ENCODE data around the gene ZNF580. TPM values are rescaled to one million over a fixed set of nuclear protein-coding genes. Genes with fewer than 3 reads are reported as not detected.

ZNF580 gene
- total and polyA plus RNA-seq, 9 of the 15 experiments (the other 6 are each of a cell fraction or from before 2014, with no cell fraction given) = 2.3 to 47.4 (median 6.0) TPM

GRCh38 chr19:55653651-55654322 lies 13.0 kb downstream of the ZNF580 start (continued):
- peak; percentile 87 for TF ChIP-seq MYC (IDR thresholded peaks at IDR 0.05; ENCODE audit: low read depth, low read length)
- TF ChIP-seq MYC (CRISPR knock-in tag; IDR thresholded peaks at IDR 0.05; ENCODE audit: borderline replicate concordance, low read depth) = peak; percentile 35; the same call in 1 of the 2 replicates
- no peak for TF ChIP-seq PRMT5 (CRISPR knock-in tag; IDR thresholded peaks at IDR 0.05)
- TF ChIP-seq, protein P1, sequence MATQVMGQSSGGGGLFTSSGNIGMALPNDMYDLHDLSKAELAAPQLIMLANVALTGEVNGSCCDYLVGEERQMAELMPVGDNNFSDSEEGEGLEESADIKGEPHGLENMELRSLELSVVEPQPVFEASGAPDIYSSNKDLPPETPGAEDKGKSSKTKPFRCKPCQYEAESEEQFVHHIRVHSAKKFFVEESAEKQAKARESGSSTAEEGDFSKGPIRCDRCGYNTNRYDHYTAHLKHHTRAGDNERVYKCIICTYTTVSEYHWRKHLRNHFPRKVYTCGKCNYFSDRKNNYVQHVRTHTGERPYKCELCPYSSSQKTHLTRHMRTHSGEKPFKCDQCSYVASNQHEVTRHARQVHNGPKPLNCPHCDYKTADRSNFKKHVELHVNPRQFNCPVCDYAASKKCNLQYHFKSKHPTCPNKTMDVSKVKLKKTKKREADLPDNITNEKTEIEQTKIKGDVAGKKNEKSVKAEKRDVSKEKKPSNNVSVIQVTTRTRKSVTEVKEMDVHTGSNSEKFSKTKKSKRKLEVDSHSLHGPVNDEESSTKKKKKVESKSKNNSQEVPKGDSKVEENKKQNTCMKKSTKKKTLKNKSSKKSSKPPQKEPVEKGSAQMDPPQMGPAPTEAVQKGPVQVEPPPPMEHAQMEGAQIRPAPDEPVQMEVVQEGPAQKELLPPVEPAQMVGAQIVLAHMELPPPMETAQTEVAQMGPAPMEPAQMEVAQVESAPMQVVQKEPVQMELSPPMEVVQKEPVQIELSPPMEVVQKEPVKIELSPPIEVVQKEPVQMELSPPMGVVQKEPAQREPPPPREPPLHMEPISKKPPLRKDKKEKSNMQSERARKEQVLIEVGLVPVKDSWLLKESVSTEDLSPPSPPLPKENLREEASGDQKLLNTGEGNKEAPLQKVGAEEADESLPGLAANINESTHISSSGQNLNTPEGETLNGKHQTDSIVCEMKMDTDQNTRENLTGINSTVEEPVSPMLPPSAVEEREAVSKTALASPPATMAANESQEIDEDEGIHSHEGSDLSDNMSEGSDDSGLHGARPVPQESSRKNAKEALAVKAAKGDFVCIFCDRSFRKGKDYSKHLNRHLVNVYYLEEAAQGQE (IDR thresholded peaks at IDR 0.05; ENCODE audit: borderline replicate concordance) = peak; percentile 69; the same call in 1 of the 2 replicates
- TF ChIP-seq, protein P1 (CRISPR knock-in tag; IDR thresholded peaks at IDR 0.05; ENCODE audit: low read depth) = 0 out of 2 replicates have a peak, but pooled peaks have one; percentile 65
- no peak for TF ChIP-seq PCBP2 (IDR thresholded peaks at IDR 0.05; ENCODE audit: low read depth, low read length, poor library complexity, severe bottlenecking)
- TF ChIP-seq ZNF695 (CRISPR knock-in tag; IDR thresholded peaks at IDR 0.05) = no peak
- TF ChIP-seq GATA2 (CRISPR knock-in tag; IDR thresholded peaks at IDR 0.05) = no peak
- TF ChIP-seq CBX3 (IDR thresholded peaks at IDR 0.05; ENCODE audit: borderline replicate concordance in 1 of 2, low read length in 2 of 2) = peak in 1 of 2 experiments; percentile 90; a peak in 2 of 3 replicates
- TF ChIP-seq PML (IDR thresholded peaks at IDR 0.05; ENCODE audit: low read length) = peak; percentile 48; the same call in 1 of the 2 replicates
- TF ChIP-seq TCFL5 (CRISPR knock-in tag; conservative IDR thresholded peaks at IDR 0.05) = no peak
